ENCODE measurements around the gene ATP2B3.

ATP2B3 gene

GRCh38 chrX:153620576-153620975, 103.1 kb downstream of the ATP2B3 start:
- DNase-seq (ENCODE audit: low spot score): no peak

- no peak for DNase-seq (ENCODE audit: low spot score)
Measured at GRCh38 chrX:153621949-153622598, 104.6 kb downstream of the ATP2B3 start.

- DNase-seq (ENCODE audit: low spot score): no peak
Measured at GRCh38 chrX:153622661-153623309, 105.3 kb downstream of the ATP2B3 start.

GRCh38 chrX:153623310-153624029, 106.0 kb downstream of the ATP2B3 start:
- no peak for DNase-seq (ENCODE audit: low spot score)

GRCh38 chrX:153624196-153625091, 107.0 kb downstream of the ATP2B3 start:
- no peak for DNase-seq (ENCODE audit: low spot score)

- DNase-seq (ENCODE audit: low spot score): no peak
Measured at GRCh38 chrX:153625271-153626024, 108.0 kb downstream of the ATP2B3 start.

GRCh38 chrX:153626025-153626633, 108.7 kb downstream of the ATP2B3 start:
- no peak for DNase-seq (ENCODE audit: low spot score)

GRCh38 chrX:153626863-153627674, 109.6 kb downstream of the ATP2B3 start:
- DNase-seq (ENCODE audit: low spot score): no peak

- DNase-seq (ENCODE audit: low spot score): no peak
Measured at GRCh38 chrX:153627675-153628111, 110.3 kb downstream of the ATP2B3 start.

- no peak for DNase-seq (ENCODE audit: low spot score)
Measured at GRCh38 chrX:153628129-153628528, 110.7 kb downstream of the ATP2B3 start.

- no peak for DNase-seq (ENCODE audit: low spot score)
Measured at GRCh38 chrX:153628665-153629064, 111.2 kb downstream of the ATP2B3 start.

GRCh38 chrX:153631346-153631745, 113.9 kb downstream of the ATP2B3 start:
- DNase-seq (ENCODE audit: low spot score): no peak

GRCh38 chrX:153631907-153632594, 114.6 kb downstream of the ATP2B3 start:
- no peak for DNase-seq (ENCODE audit: low spot score)

Data from hematopoietic multipotent progenitor cell treated with erythropoietin and hydrocortisone succinate and interleukin-3 and kit ligand, for 15 days (in vitro differentiated cells).